ENCODE measurements around the gene GAS7.

DNA sequence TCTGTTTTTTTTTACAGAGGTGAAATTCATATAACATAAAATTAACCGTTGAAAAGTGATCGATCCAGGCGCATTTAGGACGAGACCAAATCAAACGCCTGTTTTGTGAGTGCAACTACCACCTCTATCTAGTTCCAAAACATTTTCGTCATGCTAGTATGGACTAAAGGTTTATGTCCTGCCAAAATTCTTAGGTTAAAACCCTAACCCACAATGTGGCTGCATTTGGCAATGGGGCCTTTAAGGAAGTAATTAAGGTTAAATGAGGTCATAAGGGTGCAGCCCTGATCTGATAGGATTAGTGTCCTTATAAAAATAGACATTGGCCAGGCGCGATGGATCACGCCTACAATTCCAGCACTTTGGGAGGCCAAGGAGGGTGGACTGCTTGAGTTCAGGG, 260.5 kb downstream of the GAS7 start:
- TF ChIP-seq, protein P1, sequence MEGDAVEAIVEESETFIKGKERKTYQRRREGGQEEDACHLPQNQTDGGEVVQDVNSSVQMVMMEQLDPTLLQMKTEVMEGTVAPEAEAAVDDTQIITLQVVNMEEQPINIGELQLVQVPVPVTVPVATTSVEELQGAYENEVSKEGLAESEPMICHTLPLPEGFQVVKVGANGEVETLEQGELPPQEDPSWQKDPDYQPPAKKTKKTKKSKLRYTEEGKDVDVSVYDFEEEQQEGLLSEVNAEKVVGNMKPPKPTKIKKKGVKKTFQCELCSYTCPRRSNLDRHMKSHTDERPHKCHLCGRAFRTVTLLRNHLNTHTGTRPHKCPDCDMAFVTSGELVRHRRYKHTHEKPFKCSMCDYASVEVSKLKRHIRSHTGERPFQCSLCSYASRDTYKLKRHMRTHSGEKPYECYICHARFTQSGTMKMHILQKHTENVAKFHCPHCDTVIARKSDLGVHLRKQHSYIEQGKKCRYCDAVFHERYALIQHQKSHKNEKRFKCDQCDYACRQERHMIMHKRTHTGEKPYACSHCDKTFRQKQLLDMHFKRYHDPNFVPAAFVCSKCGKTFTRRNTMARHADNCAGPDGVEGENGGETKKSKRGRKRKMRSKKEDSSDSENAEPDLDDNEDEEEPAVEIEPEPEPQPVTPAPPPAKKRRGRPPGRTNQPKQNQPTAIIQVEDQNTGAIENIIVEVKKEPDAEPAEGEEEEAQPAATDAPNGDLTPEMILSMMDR (IDR thresholded peaks at IDR 0.05), result no peak
- TF ChIP-seq POLR2AphosphoS5 (IDR thresholded peaks at IDR 0.05), result no peak

Measured in stomach (tissue), 4 donors.